HepG2 (cell line): ENCODE data around the gene GRIFIN. TPM values are rescaled to one million over a fixed set of nuclear protein-coding genes. Genes with fewer than 3 reads are reported as not detected.

Experiments
- CHD4 ChIP-seq: fragments of 200-600 bp; sonication (generic); IDR thresholded peaks from 2 replicates; pipeline ENCODE4 v1.7.0; 2017; ENCODE audit warnings: mild to moderate bottlenecking, low read length, borderline replicate concordance
- DMAP1 ChIP-seq: IDR thresholded peaks from 2 replicates; pipeline ENCODE4 v1.6.1; 2016
- MED13 ChIP-seq: sonication (generic); formaldehyde crosslinking; IDR thresholded peaks from 2 replicates; pipeline ENCODE4 v1.5.0; 2020; ENCODE audit warnings: missing genetic modification reagents
- NCOA5 ChIP-seq: sonication (generic); formaldehyde crosslinking; IDR thresholded peaks from 2 replicates; pipeline ENCODE4 v1.4.0; 2020; ENCODE audit warnings: missing genetic modification reagents
- RARA ChIP-seq: IDR thresholded peaks from 2 replicates; pipeline ENCODE4 v1.6.1; 2016; ENCODE audit warnings: missing genetic modification reagents, missing compliant biosample characterization
- RBM22 ChIP-seq: fragments of 200-400 bp; formaldehyde crosslinking; optimal IDR thresholded peaks from 2 replicates; pipeline ENCODE3; 2017; ENCODE audit warnings: mild to moderate bottlenecking, low read length, moderate library complexity
- SIX1 ChIP-seq: sonication (generic); formaldehyde crosslinking; IDR thresholded peaks from 2 replicates; pipeline ENCODE4 v1.4.0; 2020; ENCODE audit warnings: missing genetic modification reagents, borderline replicate concordance
- SMAD9 ChIP-seq: sonication (generic); formaldehyde crosslinking; IDR thresholded peaks from 2 replicates; pipeline ENCODE4 v1.5.1; 2020; ENCODE audit warnings: mild to moderate bottlenecking, missing genetic modification reagents
- TBL1XR1 ChIP-seq: fragments of 150-350 bp; IDR thresholded peaks from 2 replicates; pipeline ENCODE4 v1.6.1; 2014; ENCODE audit warnings: borderline replicate concordance, low read length; ENCODE audit not compliant: partially characterized antibody
- ZBTB20 ChIP-seq: sonication (generic); formaldehyde crosslinking; IDR thresholded peaks from 2 replicates; pipeline ENCODE4 v1.8.1; 2023; ENCODE audit warnings: missing genetic modification reagents, low read depth, mild to moderate bottlenecking, borderline replicate concordance
- ZNF20 ChIP-seq: sonication (generic); formaldehyde crosslinking; IDR thresholded peaks from 2 replicates; pipeline ENCODE4 v1.4.0; 2020; ENCODE audit warnings: mild to moderate bottlenecking, moderate library complexity, missing genetic modification reagents
- ZNF253 ChIP-seq: sonication (generic); formaldehyde crosslinking; IDR thresholded peaks from 2 replicates; pipeline ENCODE4 v1.8.0; 2022; ENCODE audit warnings: mild to moderate bottlenecking, missing genetic modification reagents, borderline replicate concordance
- ZNF33B ChIP-seq: sonication (generic); formaldehyde crosslinking; IDR thresholded peaks from 2 replicates; pipeline ENCODE4 v1.5.1; 2020; ENCODE audit warnings: mild to moderate bottlenecking, missing genetic modification reagents
- ZNF614 ChIP-seq: IDR thresholded peaks from 2 replicates; pipeline ENCODE4 v1.6.1; 2018; ENCODE audit warnings: missing biosample characterization, missing genetic modification reagents, inconsistent platforms, borderline replicate concordance
- ZNF816 ChIP-seq: sonication (generic); formaldehyde crosslinking; IDR thresholded peaks from 2 replicates; pipeline ENCODE4 v1.8.0; 2022; ENCODE audit warnings: missing genetic modification reagents, mild to moderate bottlenecking, borderline replicate concordance
- ZSCAN12 ChIP-seq: sonication (generic); formaldehyde crosslinking; IDR thresholded peaks from 2 replicates; pipeline ENCODE4 v1.9.0; 2021; ENCODE audit warnings: mild to moderate bottlenecking, missing genetic modification reagents
- polyA plus RNA-seq, 8 experiments: library from polyadenylated mRNA; depleted of rRNA in 3 of 8; stranded (reverse) in 7 of 8; unstranded in 1 of 8; fragments of >200 nt; fragmentation: Illumina TruSeq in 4 of 8; extraction: Trizol in 4 of 8; gene quantifications; 2 replicates each; pipeline versions ENCODE4 v1.2.1 to v1.2.3, GENCODE V29; 2011 to 2016; ENCODE audit warnings: low read depth in 4 of 8, missing spikeins in 1 of 8, mixed read lengths in 1 of 8; ENCODE audit not compliant: insufficient read depth in 1 of 8
- total RNA-seq, 5 experiments: library from RNA; depleted of rRNA; stranded (reverse); fragments of >200 nt; fragmentation: Illumina TruSeq; extraction: Trizol; gene quantifications; 2 replicates each; pipeline ENCODE4 v1.2.3, GENCODE V29; 2016; ENCODE audit warnings: low read depth in 1 of 5
- TF ChIP-seq, protein P1 (sequence below): sonication (generic); formaldehyde crosslinking; IDR thresholded peaks from 2 replicates; pipeline ENCODE4 v1.4.0; 2020; ENCODE audit warnings: missing genetic modification reagents
- TF ChIP-seq, protein P2 (sequence below): sonication (generic); formaldehyde crosslinking; IDR thresholded peaks from 2 replicates; pipeline ENCODE4 v1.8.1; 2022; ENCODE audit warnings: mild to moderate bottlenecking, missing genetic modification reagents
- TF ChIP-seq, protein P3 (sequence below): sonication (generic); formaldehyde crosslinking; IDR thresholded peaks from 2 replicates; pipeline ENCODE4 v1.8.1; 2023; ENCODE audit warnings: mild to moderate bottlenecking, missing genetic modification reagents
- TF ChIP-seq, protein P4 (sequence below): sonication (generic); formaldehyde crosslinking; IDR thresholded peaks from 2 replicates; pipeline ENCODE4 v1.8.0; 2022; ENCODE audit warnings: missing genetic modification reagents, low read depth, mild to moderate bottlenecking, borderline replicate concordance
- TF ChIP-seq, protein P5 (sequence below): sonication (generic); formaldehyde crosslinking; IDR thresholded peaks from 2 replicates; pipeline ENCODE4 v1.4.0; 2020; ENCODE audit warnings: mild to moderate bottlenecking, missing genetic modification reagents

GRIFIN gene
- total and polyA plus RNA-seq, 2 of the 13 experiments (the other 11 are each of a cell fraction or from before 2014, with no cell fraction given) = not detected

- TF ChIP-seq ZBTB20 (CRISPR knock-in tag) = peak; percentile 59; the same call in 1 of the 2 replicates
- no peak for TF ChIP-seq ZSCAN12 (CRISPR knock-in tag)
- TF ChIP-seq TBL1XR1 = no peak
- TF ChIP-seq, protein P1, sequence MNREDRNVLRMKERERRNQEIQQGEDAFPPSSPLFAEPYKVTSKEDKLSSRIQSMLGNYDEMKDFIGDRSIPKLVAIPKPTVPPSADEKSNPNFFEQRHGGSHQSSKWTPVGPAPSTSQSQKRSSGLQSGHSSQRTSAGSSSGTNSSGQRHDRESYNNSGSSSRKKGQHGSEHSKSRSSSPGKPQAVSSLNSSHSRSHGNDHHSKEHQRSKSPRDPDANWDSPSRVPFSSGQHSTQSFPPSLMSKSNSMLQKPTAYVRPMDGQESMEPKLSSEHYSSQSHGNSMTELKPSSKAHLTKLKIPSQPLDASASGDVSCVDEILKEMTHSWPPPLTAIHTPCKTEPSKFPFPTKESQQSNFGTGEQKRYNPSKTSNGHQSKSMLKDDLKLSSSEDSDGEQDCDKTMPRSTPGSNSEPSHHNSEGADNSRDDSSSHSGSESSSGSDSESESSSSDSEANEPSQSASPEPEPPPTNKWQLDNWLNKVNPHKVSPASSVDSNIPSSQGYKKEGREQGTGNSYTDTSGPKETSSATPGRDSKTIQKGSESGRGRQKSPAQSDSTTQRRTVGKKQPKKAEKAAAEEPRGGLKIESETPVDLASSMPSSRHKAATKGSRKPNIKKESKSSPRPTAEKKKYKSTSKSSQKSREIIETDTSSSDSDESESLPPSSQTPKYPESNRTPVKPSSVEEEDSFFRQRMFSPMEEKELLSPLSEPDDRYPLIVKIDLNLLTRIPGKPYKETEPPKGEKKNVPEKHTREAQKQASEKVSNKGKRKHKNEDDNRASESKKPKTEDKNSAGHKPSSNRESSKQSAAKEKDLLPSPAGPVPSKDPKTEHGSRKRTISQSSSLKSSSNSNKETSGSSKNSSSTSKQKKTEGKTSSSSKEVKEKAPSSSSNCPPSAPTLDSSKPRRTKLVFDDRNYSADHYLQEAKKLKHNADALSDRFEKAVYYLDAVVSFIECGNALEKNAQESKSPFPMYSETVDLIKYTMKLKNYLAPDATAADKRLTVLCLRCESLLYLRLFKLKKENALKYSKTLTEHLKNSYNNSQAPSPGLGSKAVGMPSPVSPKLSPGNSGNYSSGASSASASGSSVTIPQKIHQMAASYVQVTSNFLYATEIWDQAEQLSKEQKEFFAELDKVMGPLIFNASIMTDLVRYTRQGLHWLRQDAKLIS (CRISPR knock-in tag) = no peak
- TF ChIP-seq, protein P2, sequence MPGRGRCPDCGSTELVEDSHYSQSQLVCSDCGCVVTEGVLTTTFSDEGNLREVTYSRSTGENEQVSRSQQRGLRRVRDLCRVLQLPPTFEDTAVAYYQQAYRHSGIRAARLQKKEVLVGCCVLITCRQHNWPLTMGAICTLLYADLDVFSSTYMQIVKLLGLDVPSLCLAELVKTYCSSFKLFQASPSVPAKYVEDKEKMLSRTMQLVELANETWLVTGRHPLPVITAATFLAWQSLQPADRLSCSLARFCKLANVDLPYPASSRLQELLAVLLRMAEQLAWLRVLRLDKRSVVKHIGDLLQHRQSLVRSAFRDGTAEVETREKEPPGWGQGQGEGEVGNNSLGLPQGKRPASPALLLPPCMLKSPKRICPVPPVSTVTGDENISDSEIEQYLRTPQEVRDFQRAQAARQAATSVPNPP (CRISPR knock-in tag) = no peak
- TF ChIP-seq NCOA5 (CRISPR knock-in tag) = no peak
- TF ChIP-seq ZNF816 (CRISPR knock-in tag) = no peak; the same call in 1 of the 2 replicates
- no peak for TF ChIP-seq SMAD9 (CRISPR knock-in tag)
- TF ChIP-seq, protein P3, sequence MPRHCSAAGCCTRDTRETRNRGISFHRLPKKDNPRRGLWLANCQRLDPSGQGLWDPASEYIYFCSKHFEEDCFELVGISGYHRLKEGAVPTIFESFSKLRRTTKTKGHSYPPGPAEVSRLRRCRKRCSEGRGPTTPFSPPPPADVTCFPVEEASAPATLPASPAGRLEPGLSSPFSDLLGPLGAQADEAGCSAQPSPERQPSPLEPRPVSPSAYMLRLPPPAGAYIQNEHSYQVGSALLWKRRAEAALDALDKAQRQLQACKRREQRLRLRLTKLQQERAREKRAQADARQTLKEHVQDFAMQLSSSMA = peak; percentile 54; the same call in 1 of the 2 replicates
- no peak for TF ChIP-seq ZNF614 (CRISPR knock-in tag)
- TF ChIP-seq RBM22 = no peak
- peak; percentile 59; the same call in 1 of the 2 replicates for TF ChIP-seq DMAP1 (CRISPR knock-in tag)
- no peak for TF ChIP-seq ZNF253 (CRISPR knock-in tag)
- TF ChIP-seq, protein P4, sequence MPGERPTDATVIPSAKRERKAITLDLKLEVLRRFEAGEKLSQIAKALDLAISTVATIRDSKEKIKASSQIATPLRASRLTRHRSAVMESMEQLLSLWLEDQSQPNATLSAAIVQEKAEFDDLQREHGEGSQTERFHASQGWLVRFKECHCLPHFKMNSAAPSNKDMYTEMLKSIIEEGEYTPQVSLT (CRISPR knock-in tag) = no peak
- no peak for TF ChIP-seq MED13 (CRISPR knock-in tag)
- no peak for TF ChIP-seq CHD4
- no peak for TF ChIP-seq ZNF20 (CRISPR knock-in tag)
- TF ChIP-seq SIX1 = no peak
- no peak for TF ChIP-seq ZNF33B (CRISPR knock-in tag)
- no peak for TF ChIP-seq RARA (CRISPR knock-in tag)
- TF ChIP-seq, protein P5, sequence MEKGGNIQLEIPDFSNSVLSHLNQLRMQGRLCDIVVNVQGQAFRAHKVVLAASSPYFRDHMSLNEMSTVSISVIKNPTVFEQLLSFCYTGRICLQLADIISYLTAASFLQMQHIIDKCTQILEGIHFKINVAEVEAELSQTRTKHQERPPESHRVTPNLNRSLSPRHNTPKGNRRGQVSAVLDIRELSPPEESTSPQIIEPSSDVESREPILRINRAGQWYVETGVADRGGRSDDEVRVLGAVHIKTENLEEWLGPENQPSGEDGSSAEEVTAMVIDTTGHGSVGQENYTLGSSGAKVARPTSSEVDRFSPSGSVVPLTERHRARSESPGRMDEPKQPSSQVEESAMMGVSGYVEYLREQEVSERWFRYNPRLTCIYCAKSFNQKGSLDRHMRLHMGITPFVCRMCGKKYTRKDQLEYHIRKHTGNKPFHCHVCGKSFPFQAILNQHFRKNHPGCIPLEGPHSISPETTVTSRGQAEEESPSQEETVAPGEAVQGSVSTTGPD (CRISPR knock-in tag) = no peak
Observed at GRCh38 chr7:2451171-2452073, 24.8 kb downstream of the GRIFIN start (continued).
